GM21723 (cell line): Measurements from ENCODE around the gene PXT1.

Experiments used
- ATAC-seq: cut with Tn5 transposase; IDR thresholded peaks from one replicate; pipeline ENCODE4 v1.9.1; 2021; ENCODE audit warnings: mild to moderate bottlenecking, moderate library complexity; ENCODE audit not compliant: unreplicated experiment

Gene PXT1

GRCh38 chr6:36392621-36393020 lies 50.0 kb downstream of the PXT1 start:
- ATAC-seq = no peak

GRCh38 chr6:36389353-36389752 lies 53.3 kb downstream of the PXT1 start:
- ATAC-seq = no peak

GRCh38 chr6:36387440-36388303 lies 55.0 kb downstream of the PXT1 start, which contains the start of gene ETV7:
Gene ETV7 (minus strand): TSS chr6:36387669. CDS start chr6:36387541, 128 bp downstream.
- peak; percentile 39 for ATAC-seq

GRCh38 chr6:36386495-36387439 lies 55.9 kb downstream of the PXT1 start:
- no peak for ATAC-seq

- no peak for ATAC-seq
Measured at GRCh38 chr6:36384095-36384494, 58.6 kb downstream of the PXT1 start.

GRCh38 chr6:36383606-36384005 lies 59.0 kb downstream of the PXT1 start:
- no peak for ATAC-seq

- ATAC-seq = no peak
Measured at GRCh38 chr6:36382976-36383375, 59.7 kb downstream of the PXT1 start.

GRCh38 chr6:36381502-36382389 lies 60.9 kb downstream of the PXT1 start:
- ATAC-seq = peak; percentile 48

GRCh38 chr6:36380166-36380565 lies 62.5 kb downstream of the PXT1 start:
- no peak for ATAC-seq

GRCh38 chr6:36378936-36379335 lies 63.7 kb downstream of the PXT1 start:
- ATAC-seq = no peak

GRCh38 chr6:36378243-36378920 lies 64.3 kb downstream of the PXT1 start:
- no peak for ATAC-seq

GRCh38 chr6:36377594-36377993 lies 65.1 kb downstream of the PXT1 start:
- no peak for ATAC-seq

GRCh38 chr6:36376742-36377141 lies 65.9 kb downstream of the PXT1 start:
- no peak for ATAC-seq

- no peak for ATAC-seq
Measured at GRCh38 chr6:36376183-36376582, 66.5 kb downstream of the PXT1 start.

GRCh38 chr6:36375644-36376155 lies 67.0 kb downstream of the PXT1 start:
- no peak for ATAC-seq

- no peak for ATAC-seq
Measured at GRCh38 chr6:36374972-36375371, 67.7 kb downstream of the PXT1 start.

GRCh38 chr6:36374194-36374593 lies 68.5 kb downstream of the PXT1 start:
- no peak for ATAC-seq

GRCh38 chr6:36373368-36374019 lies 69.2 kb downstream of the PXT1 start:
- no peak for ATAC-seq

GRCh38 chr6:36372088-36372487 lies 70.6 kb downstream of the PXT1 start:
- ATAC-seq = no peak
